ENCODE results near the gene OR2Y1.
"Not testable (repeated sequence)": the region's sequence is repeated elsewhere in the genome, so short reads cannot be mapped to it uniquely, and the experiment has no call there.

OR2Y1 gene

GRCh38 chr5:180739958-180740357 is at the start of gene OR2Y1:
Gene OR2Y1, minus strand, starts transcription at chr5:180740058. Its CDS starts 0 bp downstream, at chr5:180740058.
- no peak for DNase-seq

- not testable (repeated sequence) for DNase-seq
Observed at GRCh38 chr5:180788651-180789410, 49.0 kb upstream of the OR2Y1 start.

- no peak for DNase-seq
Observed at GRCh38 chr5:180787711-180788431, 48.0 kb upstream of the OR2Y1 start.

- DNase-seq: no peak
Observed at GRCh38 chr5:180786531-180787398, 46.9 kb upstream of the OR2Y1 start.

GRCh38 chr5:180785794-180786221 is 46.0 kb upstream of the OR2Y1 start:
- no peak for DNase-seq

- no peak for DNase-seq
Observed at GRCh38 chr5:180785121-180785781, 45.4 kb upstream of the OR2Y1 start.

- peak; percentile 76 for DNase-seq
Observed at GRCh38 chr5:180784497-180785097, 44.7 kb upstream of the OR2Y1 start.

- no peak for DNase-seq
Observed at GRCh38 chr5:180783340-180784052, 43.6 kb upstream of the OR2Y1 start.

- no peak for DNase-seq
Observed at GRCh38 chr5:180782748-180783147, 42.9 kb upstream of the OR2Y1 start.

GRCh38 chr5:180781900-180782326 is 42.1 kb upstream of the OR2Y1 start:
- not testable (repeated sequence) for DNase-seq

- no peak for DNase-seq
Observed at GRCh38 chr5:180779985-180780610, 40.2 kb upstream of the OR2Y1 start.

GRCh38 chr5:180777475-180777874 is 37.6 kb upstream of the OR2Y1 start:
- no peak for DNase-seq

GRCh38 chr5:180776376-180776775 is 36.5 kb upstream of the OR2Y1 start:
- no peak for DNase-seq

- no peak for DNase-seq
Observed at GRCh38 chr5:180775624-180776023, 35.8 kb upstream of the OR2Y1 start.

GRCh38 chr5:180771839-180772238 is 32.0 kb upstream of the OR2Y1 start:
- DNase-seq: no peak

GRCh38 chr5:180769821-180770220 is 30.0 kb upstream of the OR2Y1 start:
- DNase-seq: no peak

- no peak for DNase-seq
Observed at GRCh38 chr5:180755601-180756000, 15.7 kb upstream of the OR2Y1 start.

- DNase-seq: no peak
Observed at GRCh38 chr5:180744253-180744652, 4.4 kb upstream of the OR2Y1 start.

- no peak for DNase-seq
Observed at GRCh38 chr5:180742727-180743126, 2.9 kb upstream of the OR2Y1 start.

GRCh38 chr5:180740953-180741352 is 1.1 kb upstream of the OR2Y1 start:
- DNase-seq: not testable (repeated sequence)

- DNase-seq: no peak
Observed at GRCh38 chr5:180739271-180739670, 587 bp downstream of the OR2Y1 start.

All from activated naive CD4-positive, alpha-beta T cell treated with Interleukin-2 at 50 U/mL for 16 hours (primary cell).